HepG2 (cell line): ENCODE measurements around the gene DHRS11. TPM values are rescaled to one million over a fixed set of nuclear protein-coding genes. Genes with fewer than 3 reads are reported as not detected.

Experiments used
- CHD4 ChIP-seq: fragments of 200-600 bp; sonication (generic); IDR thresholded peaks from 2 replicates; pipeline ENCODE4 v1.7.0; 2017; ENCODE audit warnings: mild to moderate bottlenecking, low read length, borderline replicate concordance
- EP300 ChIP-seq, 3 experiments: sonication (generic) in 1 of 3; formaldehyde crosslinking in 1 of 3; IDR thresholded peaks; 2 replicates each; pipeline versions ENCODE4 v1.5.1 to v1.6.1; 2011 to 2020; ENCODE audit warnings: low read depth in 2 of 3, low read length in 2 of 3, borderline replicate concordance in 1 of 3, improper control_type of control experiment in 1 of 3, mild to moderate bottlenecking in 1 of 3, missing genetic modification reagents in 1 of 3, moderate library complexity in 1 of 3
- GFI1 ChIP-seq: sonication (generic); formaldehyde crosslinking; IDR thresholded peaks from 2 replicates; pipeline ENCODE4 v1.5.0; 2020; ENCODE audit warnings: missing genetic modification reagents, mild to moderate bottlenecking, borderline replicate concordance
- HNRNPLL ChIP-seq: fragments of 200-400 bp; formaldehyde crosslinking; IDR thresholded peaks from 2 replicates; pipeline ENCODE4 v1.6.1; 2017; ENCODE audit warnings: mild to moderate bottlenecking, low read depth, low read length; ENCODE audit not compliant: poor library complexity, severe bottlenecking
- KAT8 ChIP-seq: IDR thresholded peaks from 2 replicates; pipeline ENCODE4 v1.6.1; 2016; ENCODE audit warnings: missing genetic modification reagents, missing compliant biosample characterization
- MYNN ChIP-seq: sonication (generic); formaldehyde crosslinking; IDR thresholded peaks from 2 replicates; pipeline ENCODE4 v1.4.0; 2020; ENCODE audit warnings: mild to moderate bottlenecking, low read depth, missing genetic modification reagents
- POGK ChIP-seq: sonication (generic); formaldehyde crosslinking; conservative IDR thresholded peaks from 2 replicates; pipeline ENCODE4 v1.8.0; 2022; ENCODE audit warnings: mild to moderate bottlenecking, moderate library complexity, missing genetic modification reagents
- RELA ChIP-seq: sonication (generic); formaldehyde crosslinking; IDR thresholded peaks from 2 replicates; pipeline ENCODE4 v1.4.0; 2020; ENCODE audit warnings: missing genetic modification reagents
- SALL1 ChIP-seq: sonication (generic); formaldehyde crosslinking; IDR thresholded peaks from 2 replicates; pipeline ENCODE4 v1.8.0; 2022; ENCODE audit warnings: mild to moderate bottlenecking, missing genetic modification reagents
- SMAD1 ChIP-seq: sonication (generic); formaldehyde crosslinking; IDR thresholded peaks from 2 replicates; pipeline ENCODE4 v1.4.0; 2020; ENCODE audit warnings: missing genetic modification reagents, low read depth, mild to moderate bottlenecking, borderline replicate concordance
- U2AF2 ChIP-seq: fragments of 200-400 bp; formaldehyde crosslinking; IDR thresholded peaks from 2 replicates; pipeline ENCODE4 v1.6.1; 2017; ENCODE audit warnings: low read depth, mild to moderate bottlenecking, low read length
- XBP1 ChIP-seq: sonication (generic); formaldehyde crosslinking; IDR thresholded peaks from 2 replicates; pipeline ENCODE4 v1.5.0; 2020; ENCODE audit warnings: missing genetic modification reagents
- ZNF205 ChIP-seq: IDR thresholded peaks from 2 replicates; pipeline ENCODE4 v1.6.1; 2018; ENCODE audit warnings: missing biosample characterization, missing genetic modification reagents
- ZNF251 ChIP-seq: sonication (generic); formaldehyde crosslinking; IDR thresholded peaks from 2 replicates; pipeline ENCODE4 v1.9.0; 2021; ENCODE audit warnings: mild to moderate bottlenecking, missing genetic modification reagents
- ZNF318 ChIP-seq: sonication (generic); formaldehyde crosslinking; IDR thresholded peaks from 2 replicates; pipeline ENCODE4 v1.4.0; 2020; ENCODE audit warnings: mild to moderate bottlenecking, missing genetic modification reagents
- ZNF326 ChIP-seq: sonication (generic); formaldehyde crosslinking; IDR thresholded peaks from 2 replicates; pipeline ENCODE4 v1.4.0; 2020; ENCODE audit warnings: missing genetic modification reagents, borderline replicate concordance
- ZNF614 ChIP-seq: IDR thresholded peaks from 2 replicates; pipeline ENCODE4 v1.6.1; 2018; ENCODE audit warnings: missing biosample characterization, missing genetic modification reagents, inconsistent platforms, borderline replicate concordance
- polyA plus RNA-seq, 8 experiments: library from polyadenylated mRNA; depleted of rRNA in 3 of 8; stranded (reverse) in 7 of 8; unstranded in 1 of 8; fragments of >200 nt; fragmentation: Illumina TruSeq in 4 of 8; extraction: Trizol in 4 of 8; gene quantifications; 2 replicates each; pipeline versions ENCODE4 v1.2.1 to v1.2.3, GENCODE V29; 2011 to 2016; ENCODE audit warnings: low read depth in 4 of 8, missing spikeins in 1 of 8, mixed read lengths in 1 of 8; ENCODE audit not compliant: insufficient read depth in 1 of 8
- total RNA-seq, 5 experiments: library from RNA; depleted of rRNA; stranded (reverse); fragments of >200 nt; fragmentation: Illumina TruSeq; extraction: Trizol; gene quantifications; 2 replicates each; pipeline ENCODE4 v1.2.3, GENCODE V29; 2016; ENCODE audit warnings: low read depth in 1 of 5
- TF ChIP-seq, protein P1 (sequence below): sonication (generic); formaldehyde crosslinking; IDR thresholded peaks from 2 replicates; pipeline ENCODE4 v1.5.0; 2020; ENCODE audit warnings: missing genetic modification reagents

The DHRS11 gene
- total and polyA plus RNA-seq, 2 of the 13 experiments (the other 11 are each of a cell fraction or from before 2014, with no cell fraction given): 28.4 to 41.9 TPM

DNA sequence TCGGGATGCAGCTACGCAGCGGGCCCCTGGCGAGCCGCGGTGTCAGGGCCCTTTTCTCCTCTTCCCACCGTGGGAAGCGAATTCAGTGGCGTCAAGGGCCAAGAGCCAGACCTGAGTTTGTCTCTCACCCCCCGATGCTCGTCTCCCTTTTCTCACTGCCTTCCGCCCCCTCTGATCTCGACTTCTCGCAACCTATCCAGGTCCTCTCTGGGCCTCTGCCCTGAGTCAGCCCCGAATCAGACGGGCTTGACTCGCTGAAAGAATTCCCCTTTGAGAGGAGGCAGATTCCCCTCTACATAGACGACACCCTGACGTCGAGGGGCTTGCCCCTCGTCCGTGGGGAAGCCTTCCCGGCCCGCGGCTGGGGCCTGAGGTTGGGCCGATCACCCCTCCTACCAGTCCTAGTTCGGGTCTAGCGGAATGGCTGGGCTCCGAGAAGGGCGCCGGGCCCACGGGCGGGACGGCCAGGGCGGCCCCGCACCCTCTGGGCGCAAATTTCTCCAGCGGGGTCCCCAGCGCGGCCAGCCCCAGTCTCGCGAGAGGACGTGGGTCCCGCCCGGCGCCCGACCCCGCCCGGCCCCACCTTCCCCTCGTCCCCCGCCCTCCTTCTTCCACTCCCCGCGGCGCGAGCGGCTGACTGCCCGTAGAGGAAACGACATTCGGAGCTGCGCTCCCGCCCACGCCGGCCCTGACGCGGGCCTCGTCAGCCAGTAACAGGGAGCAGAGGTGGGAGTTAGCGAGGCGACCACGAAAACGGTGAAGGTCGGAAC, 47.2 kb upstream of the DHRS11 start, which contains the start of gene GGNBP2 (continued):
- TF ChIP-seq, protein P1, sequence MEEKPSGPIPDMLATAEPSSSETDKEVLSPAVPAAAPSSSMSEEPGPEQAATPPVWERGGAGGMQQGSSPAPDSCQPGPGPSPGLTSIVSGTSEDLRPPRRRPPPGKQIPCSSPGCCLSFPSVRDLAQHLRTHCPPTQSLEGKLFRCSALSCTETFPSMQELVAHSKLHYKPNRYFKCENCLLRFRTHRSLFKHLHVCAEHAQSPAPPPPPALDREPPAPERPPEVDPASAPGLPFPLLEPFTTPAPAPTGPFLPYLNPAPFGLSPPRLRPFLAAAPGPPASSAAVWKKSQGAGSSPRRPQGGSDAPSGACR: peak; percentile 40; the same call in 1 of the 2 replicates
- TF ChIP-seq HNRNPLL (peak; percentile 46), GFI1 (peak; percentile 55; the same call in 1 of the 2 replicates), KAT8 (CRISPR knock-in tag) (peak; percentile 75; the same call in 1 of the 2 replicates), ZNF318 (CRISPR knock-in tag) (0 out of 2 replicates have a peak, but pooled peaks have one; percentile 50), XBP1 (no peak), ZNF205 (no peak), EP300 (IDR thresholded peaks at IDR 0.05; ENCODE audit: low read depth in 2 of 2, low read length in 2 of 2) (no peak), EP300 (CRISPR knock-in tag; IDR thresholded peaks at IDR 0.05; ENCODE audit: borderline replicate concordance) (peak; percentile 38), MYNN (CRISPR knock-in tag) (no peak; the same call in 1 of the 2 replicates), CHD4 (no peak), U2AF2 (no peak), POGK (CRISPR knock-in tag) (peak; percentile 45; the same call in 1 of the 2 replicates), SMAD1 (CRISPR knock-in tag) (peak; percentile 87; the same call in 1 of the 2 replicates), ZNF326 (no peak), ZNF614 (CRISPR knock-in tag) (peak; percentile 55; the same call in 1 of the 2 replicates), SALL1 (CRISPR knock-in tag) (peak; percentile 18), ZNF251 (CRISPR knock-in tag) (no peak), RELA (no peak)
